ENCODE measurements around the gene DENND4A.
"Not testable (repeated sequence)": the region's sequence is repeated elsewhere in the genome, so short reads cannot be mapped to it uniquely, and the experiment has no call there.

Gene DENND4A

GRCh38 chr15:65751431-65751830 lies 40.7 kb downstream of the DENND4A start:
- no peak for DNase-seq

- DNase-seq: no peak
These were observed 44.8 kb downstream of the DENND4A start for GRCh38 chr15:65747265-65747664.

- no peak for DNase-seq
These were observed 48.3 kb downstream of the DENND4A start for GRCh38 chr15:65743637-65744252.

- no peak for DNase-seq
These were observed 51.9 kb downstream of the DENND4A start for GRCh38 chr15:65740148-65740547.

- no peak for DNase-seq
These were observed 53.4 kb downstream of the DENND4A start for GRCh38 chr15:65738649-65739048.

GRCh38 chr15:65733599-65733998 lies 58.5 kb downstream of the DENND4A start:
- DNase-seq: not testable (repeated sequence)

GRCh38 chr15:65732698-65733097 lies 59.4 kb downstream of the DENND4A start:
- no peak for DNase-seq

- DNase-seq: no peak
These were observed 60.2 kb downstream of the DENND4A start for GRCh38 chr15:65731926-65732325.

- DNase-seq: no peak
These were observed 61.4 kb downstream of the DENND4A start for GRCh38 chr15:65730549-65731172.

- DNase-seq: no peak
These were observed 67.5 kb downstream of the DENND4A start for GRCh38 chr15:65724464-65725215.

- DNase-seq: no peak
These were observed 68.2 kb downstream of the DENND4A start for GRCh38 chr15:65723876-65724275.

GRCh38 chr15:65722191-65722590 lies 69.9 kb downstream of the DENND4A start:
- DNase-seq: no peak

GRCh38 chr15:65712415-65712814 lies 79.7 kb downstream of the DENND4A start:
- no peak for DNase-seq

GRCh38 chr15:65695081-65695480 lies 97.0 kb downstream of the DENND4A start:
- no peak for DNase-seq

GRCh38 chr15:65690778-65691177 lies 101.3 kb downstream of the DENND4A start:
- DNase-seq: no peak

- DNase-seq: no peak
These were observed 101.9 kb downstream of the DENND4A start for GRCh38 chr15:65690173-65690572.

- no peak for DNase-seq
These were observed 103.6 kb downstream of the DENND4A start for GRCh38 chr15:65688462-65688861.

GRCh38 chr15:65682404-65682911 lies 109.6 kb downstream of the DENND4A start:
- no peak for DNase-seq

- DNase-seq: no peak
These were observed 111.5 kb downstream of the DENND4A start for GRCh38 chr15:65680544-65680943.

GRCh38 chr15:65676123-65676522 lies 116.0 kb downstream of the DENND4A start:
- no peak for DNase-seq

GRCh38 chr15:65675551-65675950 lies 116.5 kb downstream of the DENND4A start:
- DNase-seq: no peak

- DNase-seq: no peak
These were observed 125.8 kb downstream of the DENND4A start for GRCh38 chr15:65666257-65666656.

GRCh38 chr15:65663521-65663920 lies 128.6 kb downstream of the DENND4A start:
- no peak for DNase-seq

- DNase-seq: no peak
These were observed 131.2 kb downstream of the DENND4A start for GRCh38 chr15:65660927-65661326.

Measured in cortex of kidney (tissue), 1 donor.